ENCODE data around the gene RPTOR.
A peak's percentile ranks its signal among the peaks of the same experiment; 100 is the strongest.
"Not testable (repeated sequence)": the region's sequence is repeated elsewhere in the genome, so short reads cannot be mapped to it uniquely, and the experiment has no call there.

RPTOR gene, protein sequence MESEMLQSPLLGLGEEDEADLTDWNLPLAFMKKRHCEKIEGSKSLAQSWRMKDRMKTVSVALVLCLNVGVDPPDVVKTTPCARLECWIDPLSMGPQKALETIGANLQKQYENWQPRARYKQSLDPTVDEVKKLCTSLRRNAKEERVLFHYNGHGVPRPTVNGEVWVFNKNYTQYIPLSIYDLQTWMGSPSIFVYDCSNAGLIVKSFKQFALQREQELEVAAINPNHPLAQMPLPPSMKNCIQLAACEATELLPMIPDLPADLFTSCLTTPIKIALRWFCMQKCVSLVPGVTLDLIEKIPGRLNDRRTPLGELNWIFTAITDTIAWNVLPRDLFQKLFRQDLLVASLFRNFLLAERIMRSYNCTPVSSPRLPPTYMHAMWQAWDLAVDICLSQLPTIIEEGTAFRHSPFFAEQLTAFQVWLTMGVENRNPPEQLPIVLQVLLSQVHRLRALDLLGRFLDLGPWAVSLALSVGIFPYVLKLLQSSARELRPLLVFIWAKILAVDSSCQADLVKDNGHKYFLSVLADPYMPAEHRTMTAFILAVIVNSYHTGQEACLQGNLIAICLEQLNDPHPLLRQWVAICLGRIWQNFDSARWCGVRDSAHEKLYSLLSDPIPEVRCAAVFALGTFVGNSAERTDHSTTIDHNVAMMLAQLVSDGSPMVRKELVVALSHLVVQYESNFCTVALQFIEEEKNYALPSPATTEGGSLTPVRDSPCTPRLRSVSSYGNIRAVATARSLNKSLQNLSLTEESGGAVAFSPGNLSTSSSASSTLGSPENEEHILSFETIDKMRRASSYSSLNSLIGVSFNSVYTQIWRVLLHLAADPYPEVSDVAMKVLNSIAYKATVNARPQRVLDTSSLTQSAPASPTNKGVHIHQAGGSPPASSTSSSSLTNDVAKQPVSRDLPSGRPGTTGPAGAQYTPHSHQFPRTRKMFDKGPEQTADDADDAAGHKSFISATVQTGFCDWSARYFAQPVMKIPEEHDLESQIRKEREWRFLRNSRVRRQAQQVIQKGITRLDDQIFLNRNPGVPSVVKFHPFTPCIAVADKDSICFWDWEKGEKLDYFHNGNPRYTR (N-terminal part only)

DNA sequence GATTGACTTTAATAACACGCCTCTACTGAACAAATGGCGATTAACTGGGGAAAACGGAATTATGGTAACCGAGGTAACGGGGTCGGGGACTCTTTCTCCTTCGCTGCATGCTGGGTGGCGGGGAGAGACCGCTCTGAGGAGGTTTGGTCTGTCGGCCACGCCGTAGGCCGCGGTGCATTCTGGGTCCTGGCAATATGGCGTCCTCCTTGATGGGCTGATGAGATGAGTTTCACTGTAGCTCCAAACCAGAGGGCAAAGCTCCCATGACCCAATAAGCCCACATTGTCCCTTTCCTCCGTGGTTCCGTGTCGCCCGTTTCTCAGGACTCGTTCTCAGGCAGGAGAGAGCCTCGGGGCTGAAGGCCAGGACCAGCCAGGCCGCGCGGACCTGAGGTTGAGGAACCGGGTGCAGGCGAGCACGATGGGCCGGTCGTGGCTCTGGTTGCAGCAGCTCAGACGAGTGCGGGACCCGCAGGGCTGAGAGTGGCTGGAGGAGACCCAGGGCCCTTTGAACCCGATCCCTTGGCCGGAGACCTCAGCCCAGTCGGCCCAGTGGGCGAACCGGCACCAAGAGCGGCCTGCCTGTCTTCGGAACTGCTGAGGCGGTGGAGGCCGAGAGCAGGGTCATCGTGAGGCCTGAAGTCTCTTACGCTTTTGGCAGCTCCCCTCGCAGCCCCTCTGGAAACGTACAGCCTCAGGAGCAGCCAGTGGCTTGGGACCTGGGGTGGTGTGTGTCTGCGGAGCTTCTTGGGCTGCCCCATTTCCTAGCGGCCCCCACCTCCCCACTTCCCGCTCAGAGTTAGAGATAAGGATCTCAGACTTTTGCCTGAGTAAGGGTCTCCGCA, at the start of gene RPTOR:
Gene RPTOR, plus strand, starts transcription at position 184 of the 844 bp plus-strand sequence. CDS start 792 bp downstream, outside the sequence.
- DNase-seq, result peak; percentile 64

- no peak for DNase-seq
These were observed 46.9 kb upstream of the RPTOR start for GRCh38 chr17:80497726-80498241.

- DNase-seq, result no peak
These were observed 46.3 kb upstream of the RPTOR start for GRCh38 chr17:80498242-80498919.

DNA sequence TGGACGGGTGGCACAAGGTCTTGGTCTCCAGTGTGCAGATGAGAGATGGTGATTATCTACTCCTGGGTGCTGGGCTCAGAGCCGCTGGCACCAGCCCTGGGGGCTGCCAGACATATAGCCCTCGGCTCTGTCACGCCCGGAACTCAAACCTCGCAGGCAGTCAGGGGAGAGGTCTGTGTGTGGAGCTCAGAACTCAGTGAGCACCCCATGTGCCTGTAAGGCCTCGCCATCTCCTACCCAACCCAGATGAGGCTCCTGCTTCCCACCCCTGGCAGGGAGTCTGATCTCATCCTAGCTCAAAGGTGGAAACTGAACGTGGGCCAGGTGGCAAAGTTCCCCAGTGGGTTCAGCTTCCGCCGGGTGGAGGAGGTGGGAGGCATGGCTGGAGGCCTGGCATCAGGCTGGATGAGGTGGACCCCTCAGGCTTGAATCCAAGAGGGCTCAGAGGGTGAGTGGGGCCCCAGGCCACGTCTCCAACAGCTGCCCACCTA, 45.7 kb upstream of the RPTOR start:
- no peak for DNase-seq

GRCh38 chr17:80499560-80499959, 45.1 kb upstream of the RPTOR start:
- no peak for DNase-seq

GRCh38 chr17:80499961-80500665, 44.5 kb upstream of the RPTOR start:
- no peak for DNase-seq

- no peak for DNase-seq
These were observed 42.7 kb upstream of the RPTOR start for GRCh38 chr17:80501741-80502577.

GRCh38 chr17:80502578-80502877, 42.1 kb upstream of the RPTOR start:
- no peak for DNase-seq

DNA sequence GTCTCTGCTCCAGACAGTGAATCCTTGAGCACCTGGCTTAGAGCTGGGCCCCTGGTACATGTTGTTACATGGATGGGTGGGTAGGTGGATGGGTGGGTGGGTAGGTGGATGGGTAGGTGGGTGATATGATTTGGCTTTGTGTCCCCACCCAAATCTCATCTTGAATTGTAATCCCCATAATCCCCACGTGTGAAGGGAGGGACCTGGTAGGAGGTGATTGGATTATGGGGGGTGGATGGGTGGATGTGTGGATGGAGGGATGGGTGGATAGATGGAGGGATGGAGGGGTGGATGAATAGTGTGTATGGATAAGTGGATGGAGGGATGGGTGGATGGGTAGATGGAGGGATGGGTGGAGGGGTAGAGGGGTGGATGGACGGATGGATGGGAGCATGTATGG, 41.6 kb upstream of the RPTOR start:
- no peak for DNase-seq

GRCh38 chr17:80503921-80504320, 40.7 kb upstream of the RPTOR start:
- no peak for DNase-seq

DNA sequence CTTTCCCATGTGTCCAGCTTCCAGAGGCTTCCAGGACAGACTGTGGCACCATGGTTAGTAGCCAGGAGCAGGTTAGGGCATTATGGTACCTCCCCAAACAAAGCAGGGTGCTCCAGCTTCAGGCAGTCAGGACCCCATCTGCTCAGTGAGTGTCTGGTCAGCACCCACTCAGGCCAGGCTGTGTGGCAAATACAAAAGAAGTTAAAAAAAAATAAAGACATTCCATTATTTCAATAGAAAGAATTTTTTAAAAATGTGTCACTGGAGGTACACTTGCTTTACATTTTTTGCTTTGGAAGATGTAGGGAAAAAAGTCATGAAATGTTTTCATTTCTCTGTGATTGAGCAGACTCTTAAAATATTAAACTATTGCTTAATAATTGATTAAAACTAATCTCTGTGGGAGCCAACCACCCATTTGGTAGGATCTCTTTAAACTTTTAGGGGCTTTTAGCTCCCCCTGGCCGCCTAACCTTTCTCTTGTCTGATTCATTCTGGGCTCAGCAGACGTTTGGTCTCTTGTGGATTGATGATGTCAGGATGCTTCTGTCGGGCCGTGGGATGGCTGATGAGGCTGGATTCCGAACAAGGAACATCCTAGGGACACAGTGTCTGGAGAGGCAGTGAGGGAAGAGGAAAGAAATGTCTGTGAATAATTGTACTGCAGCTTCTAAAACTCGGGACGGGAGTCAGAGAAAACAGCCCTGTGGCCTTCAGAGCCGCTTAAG, 39.8 kb upstream of the RPTOR start:
- DNase-seq, result no peak

GRCh38 chr17:80507177-80507576, 37.5 kb upstream of the RPTOR start:
- not testable (repeated sequence) for DNase-seq

DNA sequence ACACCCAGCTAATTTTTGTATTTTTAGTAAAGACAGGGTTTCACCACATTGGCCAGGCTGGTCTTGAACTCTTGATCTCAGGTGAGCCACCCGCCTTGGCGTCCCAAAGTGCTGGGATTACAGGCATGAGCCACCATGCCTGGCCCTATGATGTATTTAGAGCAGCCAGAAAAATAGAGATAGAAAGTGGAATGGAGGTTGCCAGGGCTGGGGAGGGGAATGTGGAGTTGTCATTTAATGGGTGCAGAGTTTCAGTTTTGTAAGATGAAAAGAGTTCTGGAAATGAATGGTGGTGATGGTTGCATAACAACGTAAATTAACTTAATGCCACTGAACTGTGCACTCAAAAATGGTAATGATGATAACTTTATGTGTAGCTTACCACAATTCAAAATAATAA, 36.7 kb upstream of the RPTOR start:
- DNase-seq, result no peak

DNA sequence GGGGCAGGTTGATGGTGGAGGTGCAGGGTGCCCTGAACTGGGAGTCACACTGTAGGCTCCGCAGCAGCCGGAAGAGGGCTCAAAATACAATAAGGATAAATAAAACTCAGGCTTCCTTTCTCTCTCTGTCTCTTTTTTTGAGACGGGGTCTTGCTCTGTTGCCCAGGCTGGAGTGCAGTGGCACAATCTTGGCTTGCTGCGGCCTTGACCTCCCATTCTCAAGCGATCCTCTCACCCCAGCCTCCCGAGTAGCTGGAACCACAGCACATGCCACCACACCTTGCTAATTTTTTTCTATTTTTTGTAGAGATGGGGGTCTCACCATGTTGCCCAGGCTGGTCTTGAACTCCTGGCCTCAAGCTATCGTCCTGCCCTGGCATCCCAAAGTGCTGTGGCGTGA, 35.3 kb upstream of the RPTOR start:
- no peak for DNase-seq

- no peak for DNase-seq
These were observed 34.5 kb upstream of the RPTOR start for GRCh38 chr17:80510132-80510531.

- DNase-seq, result no peak
These were observed 33.9 kb upstream of the RPTOR start for GRCh38 chr17:80510772-80511171.

- DNase-seq, result no peak
These were observed 33.1 kb upstream of the RPTOR start for GRCh38 chr17:80511222-80512180.

- DNase-seq, result no peak
These were observed 32.4 kb upstream of the RPTOR start for GRCh38 chr17:80512233-80512632.

All from NCI-H1417 treated with DMSO at 0.1 percent for 48 hours (cell line).